Lower leg skin (tissue), 3 donors: ENCODE data around the gene MBLAC2.

ENCODE experiments used
- CTCF ChIP-seq, 3 donors: fragments of 450-650 bp; IDR thresholded peaks; one replicate each; pipeline ENCODE4 v1.5.1; 2016; ENCODE audit warnings: antibody characterized with exemption in 3 of 3, mild to moderate bottlenecking in 3 of 3, moderate library complexity in 2 of 3
- POLR2A ChIP-seq, 2 donors: fragments of 450-650 bp; IDR thresholded peaks; one replicate each; pipeline ENCODE4 v1.6.1; 2016 to 2017; ENCODE audit warnings: antibody characterized with exemption in 2 of 2, mild to moderate bottlenecking in 1 of 2, moderate library complexity in 1 of 2

- TF ChIP-seq CTCF (IDR thresholded peaks at IDR 0.05), result no peak
- TF ChIP-seq POLR2A (IDR thresholded peaks at IDR 0.05), result no peak
Observed at GRCh38 chr5:90510438-90510837, 35.9 kb upstream of the MBLAC2 start.
